OCI-LY1 (cell line): Measurements from ENCODE around the gene LSM14A.

ENCODE experiments used
- H2AFZ ChIP-seq: fragments of 200-600 bp; sonication (generic), shearing (Covaris generic); 2 replicates; pipeline ENCODE4 v1.6.0; 2014; ENCODE audit warnings: antibody characterized with exemption, mild to moderate bottlenecking, low read length
- H3F3A ChIP-seq: fragments of 200-600 bp; sonication (generic), shearing (Covaris generic); 2 replicates; pipeline ENCODE4 v1.6.0; 2014; ENCODE audit warnings: mild to moderate bottlenecking, antibody characterized with exemption, low read length, moderate library complexity; ENCODE audit not compliant: insufficient read depth
- H3K27ac ChIP-seq: fragments of 200-600 bp; sonication (generic); 2 replicates; pipeline ENCODE4 v1.5.1; 2014; ENCODE audit warnings: low read length, mixed run types, mild to moderate bottlenecking, low read depth; ENCODE audit not compliant: poor library complexity, severe bottlenecking
- H3K27me3 ChIP-seq: fragments of 200-600 bp; sonication (generic); 2 replicates; pipeline ENCODE4 v1.6.0; 2014; ENCODE audit warnings: antibody characterized with exemption, mild to moderate bottlenecking, low read length, moderate library complexity; ENCODE audit not compliant: insufficient read depth
- H3K36me3 ChIP-seq: fragments of 200-600 bp; sonication (generic); 2 replicates; pipeline ENCODE4 v1.6.1; 2014; ENCODE audit warnings: mild to moderate bottlenecking, antibody characterized with exemption, low read length, moderate library complexity, mixed read lengths; ENCODE audit not compliant: insufficient read depth
- H3K4me1 ChIP-seq: fragments of 200-600 bp; sonication (generic); 2 replicates; pipeline ENCODE4 v1.5.1; 2014; ENCODE audit warnings: mild to moderate bottlenecking, low read length, moderate library complexity; ENCODE audit not compliant: insufficient read depth, severe bottlenecking
- H3K4me2 ChIP-seq: fragments of 200-600 bp; sonication (generic), shearing (Covaris generic); 2 replicates; pipeline ENCODE4 v1.6.1; 2014; ENCODE audit warnings: low read length
- H3K4me3 ChIP-seq: fragments of 200-600 bp; sonication (generic); 2 replicates; pipeline ENCODE4 v1.5.1; 2014; ENCODE audit warnings: low read length, low read depth, mild to moderate bottlenecking, mixed read lengths; ENCODE audit not compliant: poor library complexity, severe bottlenecking
- H3K79me2 ChIP-seq: fragments of 200-600 bp; shearing (Covaris generic); 2 replicates; pipeline ENCODE4 v1.6.1; 2016; ENCODE audit warnings: mixed run types, low read length, mixed read lengths; ENCODE audit not compliant: insufficient read depth
- H3K9ac ChIP-seq: fragments of 200-600 bp; sonication (generic), shearing (Covaris generic); 2 replicates; pipeline ENCODE4 v1.6.1; 2014; ENCODE audit warnings: mild to moderate bottlenecking, low read length, mixed read lengths
- H3K9me2 ChIP-seq: fragments of 200-600 bp; sonication (generic), shearing (Covaris generic); 2 replicates; pipeline ENCODE4 v1.6.1; 2014; ENCODE audit warnings: low read depth, mild to moderate bottlenecking, low read length, mixed read lengths
- H3K9me3 ChIP-seq: fragments of 200-600 bp; shearing (Covaris generic); 2 replicates; pipeline ENCODE4 v1.6.1; 2014; ENCODE audit warnings: low read length, mixed read lengths
- H4K20me1 ChIP-seq: fragments of 200-600 bp; sonication (generic), shearing (Covaris generic); 2 replicates; pipeline ENCODE4 v1.6.0; 2016; ENCODE audit warnings: mild to moderate bottlenecking, low read length; ENCODE audit not compliant: insufficient read depth
- EZH2 ChIP-seq: fragments of 200-600 bp; sonication (generic), shearing (Covaris generic); IDR thresholded peaks from 2 replicates; pipeline ENCODE4 v1.8.0; 2017; ENCODE audit warnings: borderline replicate concordance, mixed run types, mild to moderate bottlenecking, antibody characterized with exemption, low read length, moderate library complexity, mixed read lengths
- TF ChIP-seq, protein P1 (sequence below): fragments of 200-600 bp; sonication (generic), shearing (Covaris generic); IDR thresholded peaks from 2 replicates; pipeline ENCODE4 v1.5.1; 2017; ENCODE audit warnings: mild to moderate bottlenecking, antibody characterized with exemption, low read length, moderate library complexity, mixed read lengths

LSM14A gene

DNA sequence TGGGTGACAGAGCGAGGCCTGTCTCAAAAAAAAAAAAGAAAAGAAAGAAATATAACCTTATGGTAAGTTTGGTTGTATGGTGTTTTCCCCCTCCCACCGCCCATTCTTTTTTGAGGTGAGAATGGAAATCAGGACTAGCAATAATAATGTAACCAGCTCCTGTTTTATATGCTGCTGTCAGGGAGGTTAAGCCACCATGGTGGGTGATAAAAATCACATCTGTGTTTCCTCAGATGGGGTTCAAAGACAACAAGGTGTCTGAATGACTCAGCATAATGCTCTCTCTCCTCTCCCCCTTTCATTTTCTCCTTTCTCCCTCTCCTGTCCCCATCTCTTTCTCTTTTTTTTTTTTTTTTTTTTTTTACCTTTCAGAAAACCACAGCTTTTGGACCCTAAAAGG is 53.7 kb downstream of the LSM14A start:
- no peaks in the 10 kb centered on the region for H3K79me2 ChIP-seq

DNA sequence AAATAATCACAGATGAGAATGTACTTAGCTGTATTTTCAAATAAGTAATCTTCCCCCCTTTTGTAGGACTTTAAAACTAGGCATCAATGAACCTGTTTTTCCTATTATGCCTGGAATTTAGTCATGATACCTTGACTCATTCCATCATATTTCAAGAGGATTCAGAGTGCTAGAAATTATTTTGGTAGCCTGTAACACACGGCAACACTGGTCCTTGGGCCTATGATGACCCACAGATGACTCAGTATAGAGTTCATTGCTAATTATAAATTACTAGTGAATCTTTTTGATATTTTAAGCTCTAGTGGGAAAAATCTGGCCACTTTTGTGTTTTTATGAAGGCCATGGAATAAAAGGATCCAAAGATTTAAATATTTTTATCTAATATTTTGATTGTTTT is 56.0 kb downstream of the LSM14A start:
- no peaks in the 10 kb centered on the region for H3F3A ChIP-seq
- H3K27ac ChIP-seq, result no peak overlapping the region
- no peaks in the 10 kb centered on the region for H4K20me1 ChIP-seq

More for the DNA sequence above, 53.7 kb downstream of the LSM14A start:
- no peak overlapping the region for H3K4me3 ChIP-seq
- TF ChIP-seq, protein P1, sequence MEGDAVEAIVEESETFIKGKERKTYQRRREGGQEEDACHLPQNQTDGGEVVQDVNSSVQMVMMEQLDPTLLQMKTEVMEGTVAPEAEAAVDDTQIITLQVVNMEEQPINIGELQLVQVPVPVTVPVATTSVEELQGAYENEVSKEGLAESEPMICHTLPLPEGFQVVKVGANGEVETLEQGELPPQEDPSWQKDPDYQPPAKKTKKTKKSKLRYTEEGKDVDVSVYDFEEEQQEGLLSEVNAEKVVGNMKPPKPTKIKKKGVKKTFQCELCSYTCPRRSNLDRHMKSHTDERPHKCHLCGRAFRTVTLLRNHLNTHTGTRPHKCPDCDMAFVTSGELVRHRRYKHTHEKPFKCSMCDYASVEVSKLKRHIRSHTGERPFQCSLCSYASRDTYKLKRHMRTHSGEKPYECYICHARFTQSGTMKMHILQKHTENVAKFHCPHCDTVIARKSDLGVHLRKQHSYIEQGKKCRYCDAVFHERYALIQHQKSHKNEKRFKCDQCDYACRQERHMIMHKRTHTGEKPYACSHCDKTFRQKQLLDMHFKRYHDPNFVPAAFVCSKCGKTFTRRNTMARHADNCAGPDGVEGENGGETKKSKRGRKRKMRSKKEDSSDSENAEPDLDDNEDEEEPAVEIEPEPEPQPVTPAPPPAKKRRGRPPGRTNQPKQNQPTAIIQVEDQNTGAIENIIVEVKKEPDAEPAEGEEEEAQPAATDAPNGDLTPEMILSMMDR, result no peak
- no peak for TF ChIP-seq EZH2
- H3F3A ChIP-seq, result no peaks in the 10 kb centered on the region
- no peak overlapping the region for H3K9ac ChIP-seq
- H3K4me1 ChIP-seq, result no peaks in the 10 kb centered on the region
- no peaks in the 10 kb centered on the region for H3K27me3 ChIP-seq
- no peaks in the 10 kb centered on the region for H4K20me1 ChIP-seq
- H2AFZ ChIP-seq, result no peak overlapping the region
- no peak overlapping the region for H3K27ac ChIP-seq
- peaks cover 98% of the 10 kb centered on the region for H3K36me3 ChIP-seq
- H3K9me2 ChIP-seq, result no peaks in the 10 kb centered on the region
- no peaks in the 10 kb centered on the region for H3K9me3 ChIP-seq
- no peak overlapping the region for H3K4me2 ChIP-seq

DNA sequence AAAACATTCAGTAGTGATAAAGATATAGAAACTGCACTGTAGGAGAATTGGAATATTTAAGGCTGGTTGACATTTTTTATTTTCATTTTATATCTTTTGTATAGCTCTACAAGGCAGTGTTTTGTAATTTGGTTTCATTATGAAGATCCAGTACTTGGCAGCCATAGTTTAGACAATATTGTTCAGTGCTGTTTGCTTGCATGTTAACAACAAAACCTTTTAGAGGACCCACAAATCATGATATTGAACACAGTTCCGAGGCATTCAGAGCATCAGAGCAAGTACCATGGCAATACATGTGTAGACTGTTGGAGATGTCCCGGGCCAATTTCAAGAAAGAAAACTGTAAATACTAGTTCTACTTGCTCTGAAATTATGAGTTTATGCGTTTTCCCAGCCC is 56.5 kb downstream of the LSM14A start:
- Histone ChIP-seq H2AFZ (no peak overlapping the region), H3K4me2 (no peak overlapping the region), H3K9me2 (no peaks in the 10 kb centered on the region), H3K9me3 (no peaks in the 10 kb centered on the region), H3K4me3 (no peak overlapping the region), H4K20me1 (no peaks in the 10 kb centered on the region), H3K27me3 (no peaks in the 10 kb centered on the region), H3K36me3 (peaks cover 72% of the 10 kb centered on the region), H3F3A (no peaks in the 10 kb centered on the region), H3K9ac (no peak overlapping the region), H3K27ac (no peak overlapping the region), H3K4me1 (no peaks in the 10 kb centered on the region), H3K79me2 (no peaks in the 10 kb centered on the region)
- TF ChIP-seq EZH2, result no peak
- TF ChIP-seq, protein P1, result no peak

More for the DNA sequence above, 56.0 kb downstream of the LSM14A start:
- no peak overlapping the region for H3K4me2 ChIP-seq
- H3K4me1 ChIP-seq, result no peaks in the 10 kb centered on the region
- H2AFZ ChIP-seq, result no peak overlapping the region
- H3K9me2 ChIP-seq, result no peaks in the 10 kb centered on the region
- H3K9me3 ChIP-seq, result no peaks in the 10 kb centered on the region
- H3K4me3 ChIP-seq, result no peak overlapping the region
- no peak overlapping the region for H3K9ac ChIP-seq
- TF ChIP-seq, protein P1, result no peak
- TF ChIP-seq EZH2, result no peak
- H3K36me3 ChIP-seq, result peaks cover 76% of the 10 kb centered on the region
- no peaks in the 10 kb centered on the region for H3K79me2 ChIP-seq
- no peaks in the 10 kb centered on the region for H3K27me3 ChIP-seq
